GM19025 (cell line): Measurements from ENCODE around the gene ACBD6.

Experiments used
- ATAC-seq: cut with Tn5 transposase; IDR thresholded peaks from one replicate; pipeline ENCODE4 v1.9.1; 2021; ENCODE audit warnings: mild to moderate bottlenecking, low read depth, moderate library complexity; ENCODE audit not compliant: unreplicated experiment

ACBD6 gene

DNA sequence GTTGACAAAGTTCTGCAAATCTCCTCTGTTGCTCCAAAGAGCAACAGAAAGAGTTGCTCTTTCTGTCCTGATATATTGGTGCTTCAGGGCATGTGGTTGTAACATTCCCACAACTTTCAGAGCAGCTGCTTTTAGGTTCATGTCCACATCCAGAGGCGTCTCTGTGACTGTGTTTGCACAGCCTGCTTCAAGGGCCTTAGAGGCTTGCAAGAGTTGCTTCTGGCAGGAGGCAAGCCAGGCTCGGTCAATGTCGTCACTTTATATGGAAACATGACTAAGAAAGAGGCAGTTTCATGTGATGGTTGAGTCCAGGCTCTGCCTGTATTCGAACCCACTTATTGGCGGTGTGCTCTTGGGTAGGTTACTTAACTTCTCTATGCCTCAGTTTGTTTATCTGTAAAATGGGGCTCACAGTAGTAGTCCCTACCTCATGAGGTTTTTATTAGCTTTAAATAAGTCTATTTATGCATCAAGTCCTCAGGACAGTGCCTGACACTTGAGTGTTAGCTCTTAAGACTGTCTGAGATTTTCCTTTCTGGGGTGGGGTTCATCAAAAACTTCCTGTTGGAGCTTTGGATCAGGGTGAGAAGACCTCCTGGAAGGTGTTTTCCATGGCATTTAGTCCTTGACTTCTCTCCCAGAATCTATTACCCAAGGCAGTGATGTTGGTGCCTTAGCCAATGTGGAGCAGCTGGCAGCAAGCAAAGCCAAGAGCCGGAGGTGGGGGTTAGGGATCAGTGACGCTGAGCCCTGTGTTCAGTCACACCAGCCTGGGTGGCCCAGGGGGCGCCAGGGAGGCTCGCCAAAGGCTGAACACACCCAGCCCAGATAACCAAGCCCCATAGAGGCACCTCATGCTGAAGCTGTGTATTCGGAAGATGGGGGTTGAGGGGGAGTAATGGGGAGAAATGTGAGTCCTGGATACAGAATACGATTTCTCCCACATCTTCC is 253.4 kb downstream of the ACBD6 start:
- ATAC-seq: no peak

DNA sequence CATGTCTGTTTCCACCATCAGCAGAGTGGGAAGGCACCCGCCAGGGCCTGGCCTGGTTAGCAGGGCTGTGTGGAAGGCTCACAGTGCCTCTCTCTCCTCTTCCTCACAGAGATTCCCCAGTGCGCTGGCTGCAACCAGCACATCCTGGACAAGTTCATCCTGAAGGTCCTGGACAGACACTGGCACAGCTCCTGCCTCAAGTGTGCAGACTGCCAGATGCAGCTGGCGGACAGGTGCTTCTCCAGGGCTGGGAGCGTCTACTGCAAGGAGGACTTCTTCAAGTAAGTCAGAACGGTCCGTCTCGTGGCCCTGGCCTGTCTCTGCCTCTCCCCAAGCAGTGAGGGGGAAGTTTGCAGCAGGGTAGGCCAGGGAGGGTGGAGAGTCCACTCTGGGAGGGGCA is 254.2 kb downstream of the ACBD6 start:
- no peak for ATAC-seq

DNA sequence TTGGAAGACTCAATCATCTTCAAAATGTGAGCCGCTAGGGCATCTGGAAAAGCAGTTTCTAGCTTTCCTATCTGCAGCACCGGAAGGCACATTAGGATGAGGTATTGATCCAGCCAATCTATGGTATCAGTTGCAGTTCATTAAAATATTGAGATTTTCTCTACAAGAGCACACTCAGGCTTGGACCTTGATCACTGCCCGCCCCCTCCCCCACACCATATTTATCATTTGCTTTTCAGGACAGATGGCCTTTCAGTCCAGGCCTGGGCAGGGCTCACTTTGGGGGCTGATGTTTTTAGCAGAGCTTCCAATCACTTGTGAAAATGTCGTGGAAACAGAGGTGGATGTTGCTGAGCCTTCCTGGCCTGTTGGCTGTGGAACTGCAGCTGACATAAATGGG is 254.8 kb downstream of the ACBD6 start:
- no peak for ATAC-seq

DNA sequence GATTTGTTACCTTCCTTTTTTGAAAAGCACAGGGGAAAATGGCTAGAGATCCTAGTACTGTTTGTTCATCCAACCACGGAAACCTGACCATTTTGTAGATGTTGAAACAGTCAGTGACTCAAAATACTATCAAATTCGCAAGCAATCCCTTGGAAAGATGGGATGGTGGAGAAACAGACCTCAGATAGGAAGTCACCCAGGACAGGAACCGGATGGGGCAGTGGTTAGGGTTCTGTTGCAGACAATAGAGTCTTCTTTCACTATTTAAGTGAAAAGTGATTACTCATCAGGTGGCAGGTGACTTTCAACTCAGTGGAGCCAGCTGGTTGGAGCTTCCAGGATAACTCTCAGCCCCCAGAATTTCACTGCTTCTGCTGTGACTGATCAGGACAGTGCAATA is 255.3 kb downstream of the ACBD6 start:
- ATAC-seq: no peak

DNA sequence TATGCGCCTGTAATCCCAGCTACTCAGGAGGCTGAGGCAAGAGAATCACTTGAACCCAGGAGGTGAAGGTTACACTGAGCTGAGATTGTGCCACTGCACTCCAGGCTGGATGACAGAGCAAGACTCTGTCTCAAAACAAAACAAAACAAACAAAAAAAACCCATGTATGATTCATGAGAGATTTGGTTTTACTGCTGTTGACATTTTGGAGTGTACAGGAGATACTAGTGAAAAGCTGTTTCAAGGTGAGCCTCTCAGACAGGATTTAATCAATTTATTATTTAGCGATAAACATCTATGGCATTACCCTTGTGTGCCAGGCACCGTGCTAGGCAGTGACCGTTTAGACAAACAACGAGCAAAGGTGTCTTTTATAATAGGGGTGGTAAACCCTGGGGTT is 255.8 kb downstream of the ACBD6 start:
- ATAC-seq: no peak

DNA sequence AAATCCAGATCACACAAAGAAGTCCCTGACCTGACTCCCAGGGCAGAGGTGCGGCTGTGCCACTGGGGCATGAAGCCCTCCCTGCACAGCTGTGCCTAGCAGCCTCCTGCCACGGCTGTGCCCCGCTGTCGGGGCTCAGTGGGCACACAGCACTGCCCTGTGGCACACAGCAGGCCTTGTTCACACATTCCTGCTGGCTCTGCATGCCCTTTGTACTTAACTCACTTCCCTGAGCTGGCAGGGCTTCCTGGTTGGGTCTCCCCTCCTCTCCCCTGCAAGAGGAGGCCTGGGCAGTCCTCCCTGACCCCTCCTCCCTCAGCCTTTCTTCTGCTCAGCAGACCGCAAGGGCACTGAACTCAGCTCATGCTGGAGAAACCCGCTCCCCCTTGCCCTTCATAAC is 257.5 kb downstream of the ACBD6 start:
- ATAC-seq: no peak

DNA sequence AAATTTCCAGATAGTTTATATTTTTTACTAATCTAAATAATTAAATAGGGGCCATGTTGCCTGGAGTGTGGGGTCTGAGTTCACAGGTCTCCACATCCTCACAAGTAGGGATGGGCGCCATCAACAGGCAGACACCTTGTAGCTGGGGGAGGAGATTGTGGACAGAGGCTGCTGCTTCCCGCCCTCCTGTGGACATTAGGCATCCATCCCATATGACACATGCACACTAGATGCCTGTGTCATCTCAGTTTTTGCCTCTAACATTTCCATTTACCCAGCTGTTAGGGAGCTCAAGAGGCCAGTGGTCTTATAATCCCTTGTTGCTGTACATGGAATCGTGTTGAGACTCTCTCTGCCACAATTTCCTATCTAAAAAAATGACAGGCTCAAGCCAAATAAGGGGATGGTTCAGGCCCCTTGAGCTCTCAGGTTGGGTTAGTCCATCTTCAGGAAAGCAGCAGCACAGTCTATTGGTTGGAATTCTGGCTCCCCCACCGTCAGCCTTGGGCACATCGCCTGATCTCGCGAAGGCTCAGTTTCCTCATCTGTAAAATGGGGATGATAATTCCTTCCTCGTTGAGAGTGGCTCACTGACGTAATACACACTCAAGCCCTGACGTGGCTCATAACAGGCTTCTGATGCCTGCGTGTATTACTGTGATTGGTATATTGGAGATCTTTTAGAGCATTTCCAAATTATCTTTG is 258.7 kb downstream of the ACBD6 start:
- no peak for ATAC-seq

DNA sequence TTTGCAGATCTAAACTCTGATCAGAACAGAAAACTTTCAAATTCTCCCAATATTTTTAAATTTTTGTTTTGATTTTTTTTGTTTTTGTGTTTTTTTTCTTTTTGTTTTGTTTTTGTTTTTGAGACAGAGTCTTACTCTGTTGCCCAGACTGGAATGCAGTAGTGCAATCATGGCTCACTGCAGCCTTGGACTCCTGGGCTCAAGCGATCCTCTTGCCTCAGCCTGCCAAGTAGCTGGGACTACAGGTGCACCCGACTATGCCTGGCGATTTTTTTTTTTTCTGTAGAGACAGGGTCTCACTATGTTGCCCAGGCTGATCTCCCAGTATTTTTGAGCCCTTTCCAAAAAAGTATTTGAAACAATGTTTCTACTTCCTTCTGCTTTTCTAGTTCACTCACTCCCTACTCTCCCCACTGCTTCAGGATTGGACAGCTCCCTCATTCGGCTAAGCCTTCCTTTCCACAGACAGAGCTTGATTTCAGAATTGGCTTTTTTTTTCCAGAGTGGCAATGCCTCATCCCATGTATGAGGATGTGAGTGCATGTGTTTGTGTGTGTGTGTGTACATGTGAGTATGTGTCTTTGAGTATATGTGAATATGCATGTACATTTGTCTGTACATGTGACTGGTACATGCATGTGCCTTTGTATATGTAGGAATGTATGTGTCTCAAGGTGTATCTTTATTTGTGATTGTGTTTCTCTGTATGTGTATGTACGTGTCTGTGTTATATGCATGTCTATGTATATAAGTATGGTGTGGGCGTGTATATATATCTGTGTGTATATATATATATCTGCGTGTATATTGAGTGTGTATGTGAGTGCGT is 260.4 kb downstream of the ACBD6 start:
- ATAC-seq: no peak

DNA sequence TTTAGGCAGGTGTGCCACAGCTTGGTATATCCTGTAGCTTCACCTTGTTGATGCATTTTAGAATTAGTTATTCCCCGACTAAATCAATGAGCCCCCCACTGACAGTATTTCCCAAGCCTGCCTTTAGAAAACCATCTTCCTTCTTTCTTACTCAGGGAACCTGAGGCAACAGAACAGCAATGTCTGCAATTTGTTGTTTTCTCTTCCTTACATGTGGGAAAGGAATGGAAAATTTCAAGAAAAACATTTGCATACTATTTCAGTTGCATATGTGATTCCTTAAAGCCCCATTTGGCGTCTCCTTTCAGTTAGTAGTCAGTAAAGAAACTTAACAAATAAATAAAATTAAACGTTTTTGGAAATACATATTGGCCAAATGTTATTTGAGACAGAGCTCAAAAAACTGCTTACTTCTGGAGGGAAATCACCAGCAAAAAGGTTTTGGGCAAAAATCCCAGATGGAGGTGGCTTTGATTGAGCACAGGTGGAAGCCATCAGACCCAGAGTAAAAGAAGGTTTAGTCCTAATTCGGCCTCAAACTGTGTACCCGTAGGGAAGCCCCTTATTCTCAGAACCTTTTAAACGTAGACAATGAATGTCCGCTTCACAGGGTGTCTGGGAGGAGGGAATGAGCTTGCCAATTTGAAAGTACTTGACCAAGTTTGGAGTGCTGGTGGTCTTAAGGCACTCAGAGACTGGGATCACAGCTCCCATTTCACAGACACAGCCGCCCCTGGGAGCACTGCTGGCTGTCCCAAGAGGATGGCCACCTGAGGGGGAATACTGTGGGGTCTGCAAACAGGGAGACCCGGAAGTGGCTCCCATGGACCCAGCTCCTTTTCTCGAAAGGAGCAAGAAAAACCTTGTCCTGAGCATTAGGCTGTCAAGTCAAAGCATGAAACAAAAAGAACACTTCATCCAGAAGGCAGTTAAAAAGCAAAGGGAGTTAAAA is 263.0 kb downstream of the ACBD6 start:
- ATAC-seq: no peak

DNA sequence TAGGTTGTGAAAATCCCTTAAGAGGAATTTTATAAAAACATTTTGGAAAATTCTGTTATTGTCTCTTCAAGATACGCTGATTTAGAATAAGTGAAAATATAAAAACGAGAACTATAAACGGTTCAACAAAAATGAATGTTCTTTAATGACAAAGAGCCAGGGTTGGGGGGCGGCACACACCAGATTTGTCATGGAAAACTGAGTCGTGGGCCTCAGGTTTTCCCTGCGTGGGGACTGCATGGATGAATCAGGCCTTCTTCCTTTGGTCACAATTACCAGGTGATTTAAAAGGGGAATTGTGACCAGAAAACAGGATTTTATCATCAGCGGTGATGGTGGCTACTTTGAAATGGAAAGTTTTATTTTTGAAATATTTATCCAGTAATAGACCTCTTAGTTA is 263.7 kb downstream of the ACBD6 start:
- no peak for ATAC-seq
